HepG2 (cell line): ENCODE measurements around the gene WIZ. TPM values are rescaled to one million over a fixed set of nuclear protein-coding genes. Genes with fewer than 3 reads are reported as not detected.

Experiments
- ATAC-seq: fragments of 200-7000 bp; cut with Tn5 transposase; 3 replicates; pipeline ENCODE4 v1.9.1; 2020; ENCODE audit warnings: mild to moderate bottlenecking, moderate library complexity
- BruUV-seq: library from RNA; stranded (reverse); fragments of 400-500 nt; replicated peaks from 2 replicates; lab custom pipeline; 2021; lab: Mats Ljungman, UMichigan
- CTCF ChIA-PET: fragments of 300-600 bp; formaldehyde crosslinking; extraction: SDS; loops from one replicate; lab custom pipeline; 2021; ENCODE audit warnings: low total read pairs, inconsistent platforms, low intra/inter-chr PET ratio; lab: Yijun Ruan, JAX
- POLR2A ChIA-PET: fragments of 350-600 bp; sonication (Branson Sonifier 250); formaldehyde crosslinking; loops from one replicate; lab custom pipeline; 2020; ENCODE audit warnings: antibody characterized with exemption, inconsistent platforms; lab: Yijun Ruan, JAX
- DNase-seq: peaks from one replicate; pipeline ENCODE4 v3.0.0-alpha.2; 2015; ENCODE audit warnings: low spot score
- FAIRE-seq: peaks from 3 replicates; lab custom pipeline; 2011; peaks lifted over from hg19 to GRCh38; lab: Jason Lieb, UNC
- H2AFZ ChIP-seq: one replicate; pipeline ENCODE4 v1.6.1; 2011; ENCODE audit warnings: low read length, inconsistent platforms
- H3K27ac ChIP-seq: fragments of 300-600 bp; 3 replicates; pipeline ENCODE4 v1.8.0; 2011; ENCODE audit warnings: mixed run types, mild to moderate bottlenecking, mixed read lengths, low read length, inconsistent platforms; ENCODE audit not compliant: insufficient read depth; ENCODE audit errors: extremely low read length
- H3K27me3 ChIP-seq, 2 experiments: fragments of 200-600 bp in 1 of 2; 2 replicates in 1 of 2; 3 replicates in 1 of 2; pipeline versions ENCODE4 v1.6.0 to v1.8.0; 2011; ENCODE audit warnings: low read length in 2 of 2, mild to moderate bottlenecking in 2 of 2, moderate library complexity in 2 of 2, inconsistent platforms in 1 of 2; ENCODE audit not compliant: insufficient read depth in 2 of 2, control insufficient read depth in 1 of 2
- H3K36me3 ChIP-seq, 2 experiments: fragments of 200-600 bp in 1 of 2; replicated peaks in 1 of 2; 2 replicates in 1 of 2; 3 replicates in 1 of 2; pipeline versions ENCODE4 v1.5.1 to v1.8.0; 2011; ENCODE audit warnings: low read length in 2 of 2, inconsistent platforms in 1 of 2; ENCODE audit not compliant: insufficient read depth in 2 of 2, control insufficient read depth in 1 of 2
- H3K4me1 ChIP-seq: 2 replicates; pipeline ENCODE4 v1.5.1; 2012; ENCODE audit warnings: low read length, inconsistent platforms; ENCODE audit not compliant: insufficient read depth
- H3K4me2 ChIP-seq: 2 replicates; pipeline ENCODE4 v1.6.0; 2011; ENCODE audit warnings: low read depth, low read length, inconsistent platforms
- H3K4me3 ChIP-seq, 3 experiments: fragments of 200-600 bp in 1 of 3; sonication (generic), shearing (Covaris generic) in 1 of 3; replicated peaks in 1 of 3; 2 replicates each; pipeline ENCODE4 v1.5.1; 2011 to 2016; ENCODE audit warnings: low read length in 3 of 3, inconsistent platforms in 2 of 3, low read depth in 2 of 3, mild to moderate bottlenecking in 2 of 3, control low read depth in 1 of 3, mixed read lengths in 1 of 3; ENCODE audit not compliant: insufficient read depth in 1 of 3
- H3K79me2 ChIP-seq: one replicate; pipeline ENCODE4 v1.6.1; 2011; ENCODE audit warnings: low read length, inconsistent platforms; ENCODE audit not compliant: insufficient read depth
- H3K9ac ChIP-seq: 2 replicates; pipeline ENCODE4 v1.6.0; 2011; ENCODE audit warnings: mild to moderate bottlenecking, low read depth, low read length, inconsistent platforms; ENCODE audit not compliant: insufficient read depth
- H3K9me3 ChIP-seq: 2 replicates; pipeline ENCODE4 v1.5.1; 2012; ENCODE audit warnings: mild to moderate bottlenecking, low read length
- H4K20me1 ChIP-seq: 2 replicates; pipeline ENCODE4 v1.6.0; 2011; ENCODE audit warnings: inconsistent platforms, mild to moderate bottlenecking, low read length, moderate library complexity; ENCODE audit not compliant: insufficient read depth
- EP300 ChIP-seq, 3 experiments: sonication (generic) in 1 of 3; formaldehyde crosslinking in 1 of 3; IDR thresholded peaks; 2 replicates each; pipeline versions ENCODE4 v1.5.1 to v1.6.1; 2011 to 2020; ENCODE audit warnings: low read depth in 2 of 3, low read length in 2 of 3, borderline replicate concordance in 1 of 3, improper control_type of control experiment in 1 of 3, mild to moderate bottlenecking in 1 of 3, missing genetic modification reagents in 1 of 3, moderate library complexity in 1 of 3
- RXRB ChIP-seq: IDR thresholded peaks from 2 replicates; pipeline ENCODE4 v1.6.1; 2016; ENCODE audit warnings: borderline replicate concordance, missing genetic modification reagents, missing compliant biosample characterization
- SP1 ChIP-seq, 2 experiments: fragments of 450-650 bp in 1 of 2; sonication (generic) in 1 of 2; formaldehyde crosslinking in 1 of 2; IDR thresholded peaks; 2 replicates each; pipeline versions ENCODE4 v1.4.0 to v1.6.1; 2016 to 2020; ENCODE audit warnings: missing genetic modification reagents in 1 of 2
- SP5 ChIP-seq: IDR thresholded peaks from 2 replicates; pipeline ENCODE4 v1.6.1; 2016; ENCODE audit warnings: low read depth, borderline replicate concordance
- TBX2 ChIP-seq: sonication (generic); formaldehyde crosslinking; IDR thresholded peaks from 2 replicates; pipeline ENCODE4 v1.5.0; 2020; ENCODE audit warnings: missing genetic modification reagents, mild to moderate bottlenecking, borderline replicate concordance
- ZFP90 ChIP-seq: sonication (generic); formaldehyde crosslinking; IDR thresholded peaks from 2 replicates; pipeline ENCODE4 v1.8.0; 2022; ENCODE audit warnings: missing genetic modification reagents, mild to moderate bottlenecking, inconsistent platforms, borderline replicate concordance
- ZNF747 ChIP-seq: sonication (generic); formaldehyde crosslinking; IDR thresholded peaks from 2 replicates; pipeline ENCODE4 v1.8.1; 2023; ENCODE audit warnings: missing genetic modification reagents, mild to moderate bottlenecking, borderline replicate concordance
- WGBS: methylation state at CpG from one replicate; pipeline ENCODE4 v1.1.6; 2017; ENCODE audit warnings: low lambda C conversion rate; 5-methylcytosine and 5-hydroxymethylcytosine counted together
- in situ Hi-C: cut with HindIII; loops from 2 replicates; pipeline ENCODE4 v1.10.0; 2017; ENCODE audit warnings: low pct_unique_long_range_greater_than_20kb; ENCODE audit not compliant: extremely low pct_ligation_motif_present
- intact Hi-C: fragments of 100-400 bp; cut with micrococcal nuclease; formaldehyde crosslinking; loops from one replicate; pipeline ENCODE4 v1.10.0; 2022; ENCODE audit not compliant: unreplicated experiment
- polyA plus RNA-seq, 8 experiments: library from polyadenylated mRNA; depleted of rRNA in 3 of 8; stranded (reverse) in 7 of 8; unstranded in 1 of 8; fragments of >200 nt; fragmentation: Illumina TruSeq in 4 of 8; extraction: Trizol in 4 of 8; gene quantifications; 2 replicates each; pipeline versions ENCODE4 v1.2.1 to v1.2.3, GENCODE V29; 2011 to 2016; ENCODE audit warnings: low read depth in 4 of 8, missing spikeins in 1 of 8, mixed read lengths in 1 of 8; ENCODE audit not compliant: insufficient read depth in 1 of 8
- total RNA-seq, 5 experiments: library from RNA; depleted of rRNA; stranded (reverse); fragments of >200 nt; fragmentation: Illumina TruSeq; extraction: Trizol; gene quantifications; 2 replicates each; pipeline ENCODE4 v1.2.3, GENCODE V29; 2016; ENCODE audit warnings: low read depth in 1 of 5
- TF ChIP-seq, protein P1 (sequence below): sonication (generic); formaldehyde crosslinking; IDR thresholded peaks from 2 replicates; pipeline ENCODE4 v1.9.0; 2021; ENCODE audit warnings: mild to moderate bottlenecking, missing genetic modification reagents
- TF ChIP-seq, protein P2 (sequence below): sonication (generic); formaldehyde crosslinking; IDR thresholded peaks from 2 replicates; pipeline ENCODE4 v1.4.0; 2020; ENCODE audit warnings: missing genetic modification reagents
- TF ChIP-seq, protein P3 (sequence below): sonication (generic); formaldehyde crosslinking; IDR thresholded peaks from 2 replicates; pipeline ENCODE4 v1.4.0; 2020; ENCODE audit warnings: missing genetic modification reagents
- TF ChIP-seq, protein P4 (sequence below): sonication (generic); formaldehyde crosslinking; IDR thresholded peaks from 2 replicates; pipeline ENCODE4 v1.4.0; 2020; ENCODE audit warnings: mild to moderate bottlenecking, low read depth, missing genetic modification reagents

WIZ gene
- total and polyA plus RNA-seq, 2 of the 13 experiments (the other 11 are each of a cell fraction or from before 2014, with no cell fraction given), result 4.7 to 4.8 TPM

DNA sequence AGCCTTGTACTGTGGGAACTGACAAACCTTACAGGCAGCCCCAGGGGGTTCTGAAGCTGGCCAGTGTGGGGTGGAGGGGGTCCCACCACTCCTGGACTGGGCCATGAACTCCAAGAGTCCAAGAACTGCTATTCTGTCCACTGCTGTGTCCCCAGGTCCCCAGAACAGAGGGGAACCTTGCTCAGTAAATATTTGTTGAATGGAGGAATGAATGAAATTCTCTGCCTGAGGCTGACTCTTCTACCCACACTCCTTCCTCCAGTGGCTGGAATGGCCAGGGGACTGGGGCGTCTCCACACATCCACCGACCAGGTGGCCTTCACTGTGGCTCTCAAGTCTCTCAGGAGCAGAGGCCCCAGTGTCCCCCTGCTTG is 11.6 kb downstream of the WIZ start:
- no TSS peak for BruUV-seq
- Histone ChIP-seq H3K27ac (peak overlapping the region; percentile 78), H4K20me1 (no peaks in the 10 kb centered on the region), H3K9me3 (no peaks in the 10 kb centered on the region), H3K36me3 (no peaks in the 10 kb centered on the region), H3K4me3 (peak overlapping the region in 2 of 3 experiments; percentile 3 to 54; a peak in 3 of 6 replicates), H3K4me2 (peak overlapping the region; percentile 72), H2AFZ (no peak overlapping the region), H3K79me2 (no peaks in the 10 kb centered on the region), H3K9ac (peak overlapping the region; percentile 40; the same call in 1 of the 2 replicates), H3K27me3 (no peaks in the 10 kb centered on the region), H3K4me1 (peaks cover 38% of the 10 kb centered on the region)
- ChIA-PET CTCF (interaction anchor here (1.6 kb wide), 1 partner anchor 18 kb away, joined by 5 read pairs; no protein-coding TSS in a partner anchor), POLR2A (no interaction called here)
- intact Hi-C loops (no loop called here), in situ Hi-C loops (no loop called here)
- 0% methylated on average over 2 of the region's 2 CpGs for WGBS
- peak; percentile 57 for DNase-seq
- peak; percentile 80 for ATAC-seq
- peak; percentile 73 for FAIRE-seq
- TF ChIP-seq, protein P1, sequence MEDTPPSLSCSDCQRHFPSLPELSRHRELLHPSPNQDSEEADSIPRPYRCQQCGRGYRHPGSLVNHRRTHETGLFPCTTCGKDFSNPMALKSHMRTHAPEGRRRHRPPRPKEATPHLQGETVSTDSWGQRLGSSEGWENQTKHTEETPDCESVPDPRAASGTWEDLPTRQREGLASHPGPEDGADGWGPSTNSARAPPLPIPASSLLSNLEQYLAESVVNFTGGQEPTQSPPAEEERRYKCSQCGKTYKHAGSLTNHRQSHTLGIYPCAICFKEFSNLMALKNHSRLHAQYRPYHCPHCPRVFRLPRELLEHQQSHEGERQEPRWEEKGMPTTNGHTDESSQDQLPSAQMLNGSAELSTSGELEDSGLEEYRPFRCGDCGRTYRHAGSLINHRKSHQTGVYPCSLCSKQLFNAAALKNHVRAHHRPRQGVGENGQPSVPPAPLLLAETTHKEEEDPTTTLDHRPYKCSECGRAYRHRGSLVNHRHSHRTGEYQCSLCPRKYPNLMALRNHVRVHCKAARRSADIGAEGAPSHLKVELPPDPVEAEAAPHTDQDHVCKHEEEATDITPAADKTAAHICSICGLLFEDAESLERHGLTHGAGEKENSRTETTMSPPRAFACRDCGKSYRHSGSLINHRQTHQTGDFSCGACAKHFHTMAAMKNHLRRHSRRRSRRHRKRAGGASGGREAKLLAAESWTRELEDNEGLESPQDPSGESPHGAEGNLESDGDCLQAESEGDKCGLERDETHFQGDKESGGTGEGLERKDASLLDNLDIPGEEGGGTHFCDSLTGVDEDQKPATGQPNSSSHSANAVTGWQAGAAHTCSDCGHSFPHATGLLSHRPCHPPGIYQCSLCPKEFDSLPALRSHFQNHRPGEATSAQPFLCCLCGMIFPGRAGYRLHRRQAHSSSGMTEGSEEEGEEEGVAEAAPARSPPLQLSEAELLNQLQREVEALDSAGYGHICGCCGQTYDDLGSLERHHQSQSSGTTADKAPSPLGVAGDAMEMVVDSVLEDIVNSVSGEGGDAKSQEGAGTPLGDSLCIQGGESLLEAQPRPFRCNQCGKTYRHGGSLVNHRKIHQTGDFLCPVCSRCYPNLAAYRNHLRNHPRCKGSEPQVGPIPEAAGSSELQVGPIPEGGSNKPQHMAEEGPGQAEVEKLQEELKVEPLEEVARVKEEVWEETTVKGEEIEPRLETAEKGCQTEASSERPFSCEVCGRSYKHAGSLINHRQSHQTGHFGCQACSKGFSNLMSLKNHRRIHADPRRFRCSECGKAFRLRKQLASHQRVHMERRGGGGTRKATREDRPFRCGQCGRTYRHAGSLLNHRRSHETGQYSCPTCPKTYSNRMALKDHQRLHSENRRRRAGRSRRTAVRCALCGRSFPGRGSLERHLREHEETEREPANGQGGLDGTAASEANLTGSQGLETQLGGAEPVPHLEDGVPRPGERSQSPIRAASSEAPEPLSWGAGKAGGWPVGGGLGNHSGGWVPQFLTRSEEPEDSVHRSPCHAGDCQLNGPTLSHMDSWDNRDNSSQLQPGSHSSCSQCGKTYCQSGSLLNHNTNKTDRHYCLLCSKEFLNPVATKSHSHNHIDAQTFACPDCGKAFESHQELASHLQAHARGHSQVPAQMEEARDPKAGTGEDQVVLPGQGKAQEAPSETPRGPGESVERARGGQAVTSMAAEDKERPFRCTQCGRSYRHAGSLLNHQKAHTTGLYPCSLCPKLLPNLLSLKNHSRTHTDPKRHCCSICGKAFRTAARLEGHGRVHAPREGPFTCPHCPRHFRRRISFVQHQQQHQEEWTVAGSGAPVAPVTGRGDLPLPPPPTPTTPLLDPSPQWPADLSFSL (CRISPR knock-in tag), result 0 out of 2 replicates have a peak, but pooled peaks have one; percentile 17
- TF ChIP-seq RXRB (peak; percentile 41; the same call in 1 of the 2 replicates), ZNF747 (no peak), SP1 (IDR thresholded peaks at IDR 0.05) (no peak), SP1 (CRISPR knock-in tag; IDR thresholded peaks at IDR 0.05) (no peak), ZFP90 (CRISPR knock-in tag) (0 out of 2 replicates have a peak, but pooled peaks have one; percentile 5), SP5 (CRISPR knock-in tag) (0 out of 2 replicates have a peak, but pooled peaks have one; percentile 10), EP300 (IDR thresholded peaks at IDR 0.05; ENCODE audit: low read depth in 2 of 2, low read length in 2 of 2) (0 out of 4 replicates have a peak, but pooled peaks of 1 of the 2 experiments have one; percentile 14), EP300 (CRISPR knock-in tag; IDR thresholded peaks at IDR 0.05; ENCODE audit: borderline replicate concordance) (no peak), TBX2 (CRISPR knock-in tag) (0 out of 2 replicates have a peak, but pooled peaks have one; percentile 11)
- TF ChIP-seq, protein P2, sequence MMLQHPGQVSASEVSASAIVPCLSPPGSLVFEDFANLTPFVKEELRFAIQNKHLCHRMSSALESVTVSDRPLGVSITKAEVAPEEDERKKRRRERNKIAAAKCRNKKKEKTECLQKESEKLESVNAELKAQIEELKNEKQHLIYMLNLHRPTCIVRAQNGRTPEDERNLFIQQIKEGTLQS, result no peak
- TF ChIP-seq, protein P3, sequence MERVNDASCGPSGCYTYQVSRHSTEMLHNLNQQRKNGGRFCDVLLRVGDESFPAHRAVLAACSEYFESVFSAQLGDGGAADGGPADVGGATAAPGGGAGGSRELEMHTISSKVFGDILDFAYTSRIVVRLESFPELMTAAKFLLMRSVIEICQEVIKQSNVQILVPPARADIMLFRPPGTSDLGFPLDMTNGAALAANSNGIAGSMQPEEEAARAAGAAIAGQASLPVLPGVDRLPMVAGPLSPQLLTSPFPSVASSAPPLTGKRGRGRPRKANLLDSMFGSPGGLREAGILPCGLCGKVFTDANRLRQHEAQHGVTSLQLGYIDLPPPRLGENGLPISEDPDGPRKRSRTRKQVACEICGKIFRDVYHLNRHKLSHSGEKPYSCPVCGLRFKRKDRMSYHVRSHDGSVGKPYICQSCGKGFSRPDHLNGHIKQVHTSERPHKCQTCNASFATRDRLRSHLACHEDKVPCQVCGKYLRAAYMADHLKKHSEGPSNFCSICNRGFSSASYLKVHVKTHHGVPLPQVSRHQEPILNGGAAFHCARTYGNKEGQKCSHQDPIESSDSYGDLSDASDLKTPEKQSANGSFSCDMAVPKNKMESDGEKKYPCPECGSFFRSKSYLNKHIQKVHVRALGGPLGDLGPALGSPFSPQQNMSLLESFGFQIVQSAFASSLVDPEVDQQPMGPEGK, result peak; percentile 16; the same call in 1 of the 2 replicates
- TF ChIP-seq, protein P4, sequence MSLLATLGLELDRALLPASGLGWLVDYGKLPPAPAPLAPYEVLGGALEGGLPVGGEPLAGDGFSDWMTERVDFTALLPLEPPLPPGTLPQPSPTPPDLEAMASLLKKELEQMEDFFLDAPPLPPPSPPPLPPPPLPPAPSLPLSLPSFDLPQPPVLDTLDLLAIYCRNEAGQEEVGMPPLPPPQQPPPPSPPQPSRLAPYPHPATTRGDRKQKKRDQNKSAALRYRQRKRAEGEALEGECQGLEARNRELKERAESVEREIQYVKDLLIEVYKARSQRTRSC (CRISPR knock-in tag), result no peak
